Coronary artery (tissue), 2 donors: ENCODE measurements around the gene TBCC.
"Not testable (repeated sequence)": the region's sequence is repeated elsewhere in the genome, so short reads cannot be mapped to it uniquely, and the experiment has no call there.

ENCODE experiments used
- DNase-seq: peaks from one replicate; pipeline ENCODE4 v3.0.0-alpha.2; 2017; ENCODE audit warnings: low spot score
- H3K27ac ChIP-seq, 2 donors: fragments of 200-600 bp; sonication (generic); one replicate each; pipeline ENCODE4 v1.5.1; 2016 to 2019
- H3K4me3 ChIP-seq: fragments of 200-600 bp; sonication (generic); 2 replicates; pipeline ENCODE4 v1.5.1; 2016; ENCODE audit warnings: mild to moderate bottlenecking, moderate library complexity
- TF ChIP-seq, protein P1 (sequence below): fragments of 200-600 bp; sonication (generic); IDR thresholded peaks from one replicate; pipeline ENCODE4 v1.5.1; 2019; ENCODE audit warnings: antibody characterized with exemption

Gene TBCC

GRCh38 chr6:42746463-42747391 lies 824 bp upstream of the TBCC start:
- peak overlapping the region; percentile 89 to 98 for H3K27ac ChIP-seq
- H3K4me3 ChIP-seq, result peak overlapping the region; percentile 96
- TF ChIP-seq, protein P1, sequence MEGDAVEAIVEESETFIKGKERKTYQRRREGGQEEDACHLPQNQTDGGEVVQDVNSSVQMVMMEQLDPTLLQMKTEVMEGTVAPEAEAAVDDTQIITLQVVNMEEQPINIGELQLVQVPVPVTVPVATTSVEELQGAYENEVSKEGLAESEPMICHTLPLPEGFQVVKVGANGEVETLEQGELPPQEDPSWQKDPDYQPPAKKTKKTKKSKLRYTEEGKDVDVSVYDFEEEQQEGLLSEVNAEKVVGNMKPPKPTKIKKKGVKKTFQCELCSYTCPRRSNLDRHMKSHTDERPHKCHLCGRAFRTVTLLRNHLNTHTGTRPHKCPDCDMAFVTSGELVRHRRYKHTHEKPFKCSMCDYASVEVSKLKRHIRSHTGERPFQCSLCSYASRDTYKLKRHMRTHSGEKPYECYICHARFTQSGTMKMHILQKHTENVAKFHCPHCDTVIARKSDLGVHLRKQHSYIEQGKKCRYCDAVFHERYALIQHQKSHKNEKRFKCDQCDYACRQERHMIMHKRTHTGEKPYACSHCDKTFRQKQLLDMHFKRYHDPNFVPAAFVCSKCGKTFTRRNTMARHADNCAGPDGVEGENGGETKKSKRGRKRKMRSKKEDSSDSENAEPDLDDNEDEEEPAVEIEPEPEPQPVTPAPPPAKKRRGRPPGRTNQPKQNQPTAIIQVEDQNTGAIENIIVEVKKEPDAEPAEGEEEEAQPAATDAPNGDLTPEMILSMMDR, result no peak
- peak; percentile 92 for DNase-seq

DNA sequence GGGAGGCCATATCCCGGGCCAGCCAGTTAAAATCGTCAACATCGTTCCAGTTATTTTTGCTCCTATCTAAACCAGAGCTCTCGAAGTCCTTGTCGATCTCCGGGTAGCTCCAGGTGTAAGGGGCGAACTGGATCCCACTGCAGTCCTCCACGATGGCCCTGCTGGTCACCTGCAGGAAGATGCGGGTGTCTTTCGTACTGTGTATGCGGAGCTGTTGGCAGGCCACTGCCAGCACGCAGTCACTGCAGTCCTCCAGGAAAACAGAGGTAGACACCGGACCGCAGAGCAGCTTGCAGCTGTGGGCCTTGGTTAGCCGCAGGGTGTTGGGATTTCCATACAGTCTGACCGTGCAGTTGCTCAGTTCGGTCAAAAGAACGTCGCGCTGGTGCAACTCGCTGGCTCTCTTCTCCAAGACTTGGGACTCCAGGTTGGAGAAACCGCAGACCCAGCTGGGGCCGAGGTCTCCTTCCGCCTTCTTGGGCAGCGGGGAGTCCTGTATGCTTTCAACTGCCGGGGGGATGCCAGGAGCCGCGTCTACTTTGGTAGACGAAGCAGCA lies 742 bp downstream of the TBCC start:
- TF ChIP-seq, protein P1, result no peak
- Histone ChIP-seq H3K4me3 (peak overlapping the region; percentile 96), H3K27ac (peak overlapping the region; percentile 73 to 90)
- DNase-seq, result peak; percentile 77

DNA sequence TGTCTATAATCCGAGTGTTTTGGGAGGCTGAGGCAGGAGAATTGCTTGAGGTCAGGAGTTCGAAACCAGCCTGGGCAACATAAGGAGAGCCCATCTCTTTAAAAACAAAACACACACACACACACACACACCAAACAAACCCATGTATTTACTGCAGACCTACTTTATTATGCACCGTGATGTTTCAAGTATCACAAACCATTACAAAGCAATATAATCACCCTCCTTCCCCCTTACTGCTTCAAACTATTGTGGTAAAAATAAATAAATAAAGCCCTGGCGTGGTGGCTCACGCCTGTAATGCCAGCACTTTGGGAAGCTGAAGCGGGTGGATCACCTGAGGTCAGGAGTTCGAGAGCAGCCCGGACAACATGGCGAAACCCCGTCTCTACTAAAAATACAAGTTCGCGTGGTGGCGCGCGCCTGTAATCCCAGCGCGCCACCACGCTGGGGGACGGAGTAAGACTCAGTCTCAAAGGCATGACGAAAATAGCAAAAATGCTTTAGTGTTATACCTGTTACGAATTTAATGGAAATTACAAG lies 1.5 kb downstream of the TBCC start:
- TF ChIP-seq, protein P1, result no peak
- Histone ChIP-seq H3K27ac (no peak overlapping the region), H3K4me3 (peak overlapping the region; percentile 96)
- no peak for DNase-seq

DNA sequence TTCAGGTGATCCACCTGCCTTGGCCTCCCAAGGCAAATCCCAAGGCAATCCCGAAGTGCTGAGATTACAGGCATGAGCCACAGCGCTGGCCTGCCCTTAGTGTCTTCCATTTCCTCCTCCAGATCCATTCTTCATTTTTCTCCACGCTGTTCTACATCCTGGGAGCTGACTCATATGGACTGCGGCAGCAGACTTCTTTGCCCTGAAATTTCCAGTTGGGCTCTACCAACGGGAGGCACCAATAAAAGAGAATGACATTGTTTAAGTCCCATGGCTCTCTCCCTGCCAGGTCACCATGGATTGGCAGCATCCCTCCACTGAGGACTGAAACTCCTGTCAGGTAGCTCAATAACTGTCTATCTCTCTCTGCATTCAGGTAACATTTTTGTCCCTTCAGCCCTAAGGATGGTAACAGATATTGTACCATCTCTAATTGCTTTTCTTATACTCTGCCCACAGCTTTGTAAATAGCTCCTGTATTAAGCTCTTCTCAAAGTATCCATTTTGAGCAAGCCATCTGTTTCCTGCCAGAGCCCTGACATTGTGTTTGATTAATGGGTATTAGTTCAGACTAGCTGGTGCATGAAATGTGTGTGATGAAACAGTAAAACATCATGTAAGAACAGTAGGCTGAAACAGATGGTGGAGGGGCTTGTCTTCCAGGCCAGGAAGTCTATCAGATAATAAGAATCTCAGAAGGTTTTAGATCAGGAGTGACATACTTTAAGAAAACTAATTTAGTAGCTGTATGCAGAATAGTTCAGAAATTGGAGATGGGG lies 3.6 kb downstream of the TBCC start:
- TF ChIP-seq, protein P1, result no peak
- Histone ChIP-seq H3K4me3 (no peak overlapping the region), H3K27ac (no peak overlapping the region)
- DNase-seq, result no peak

DNA sequence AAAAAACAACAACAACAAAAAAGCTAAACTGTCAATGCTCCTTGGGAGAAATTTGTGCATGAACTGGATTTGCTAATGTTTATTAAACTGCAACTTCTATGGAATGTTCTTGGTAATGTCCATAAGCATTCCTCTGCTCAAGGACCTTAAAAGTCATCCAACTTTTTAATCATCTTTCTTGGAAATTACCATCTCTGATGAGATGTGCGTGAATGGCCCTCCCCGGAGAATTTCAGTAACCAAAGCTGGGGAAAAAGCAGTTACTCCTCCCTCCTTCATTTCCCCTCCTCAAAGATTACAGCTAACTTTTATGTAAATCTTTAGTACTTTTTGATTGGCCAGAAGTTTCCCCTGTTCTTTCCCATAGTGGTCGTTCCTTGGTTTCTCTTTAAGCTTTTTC lies 5.2 kb downstream of the TBCC start:
- no peak overlapping the region for H3K27ac ChIP-seq
- H3K4me3 ChIP-seq, result no peak overlapping the region
- TF ChIP-seq, protein P1, result no peak
- DNase-seq, result no peak

- TF ChIP-seq, protein P1, result no peak
- H3K4me3 ChIP-seq, result no peak overlapping the region
These were observed 9.9 kb downstream of the TBCC start for GRCh38 chr6:42735976-42736375.

GRCh38 chr6:42733867-42734481 lies 11.9 kb downstream of the TBCC start:
- H3K4me3 ChIP-seq, H3K27ac ChIP-seq, DNase-seq: not testable (repeated sequence)

More at GRCh38 chr6:42735976-42736375, 9.9 kb downstream of the TBCC start:
- no peak for DNase-seq
- H3K27ac ChIP-seq, result no peak overlapping the region
